Right atrium auricular region (tissue), 2 donors: ENCODE measurements around the gene PSMD3. TPM values are rescaled to one million over a fixed set of nuclear protein-coding genes. Genes with fewer than 3 reads are reported as not detected.
A peak's percentile ranks its signal among the peaks of the same experiment; 100 is the strongest.

Experiments
- DNase-seq: peaks from one replicate; pipeline ENCODE4 v3.0.0-alpha.2; 2019; ENCODE audit warnings: low spot score
- H3K27ac ChIP-seq, 2 donors: fragments of 200-600 bp; sonication (generic); 1 replicate in 1 of 2; 2 replicates in 1 of 2; pipeline ENCODE4 v1.5.1; 2016 to 2019
- H3K27me3 ChIP-seq, 2 donors: fragments of 200-600 bp; sonication (generic); one replicate each; pipeline versions ENCODE4 v1.5.1 to v1.6.0; 2017 to 2019
- H3K36me3 ChIP-seq: fragments of 200-600 bp; sonication (generic); one replicate; pipeline ENCODE4 v1.5.1; 2016
- H3K4me1 ChIP-seq, 2 donors: fragments of 200-600 bp; sonication (generic); one replicate each; pipeline versions ENCODE4 v1.5.1 to v1.6.0; 2017 to 2019
- H3K4me3 ChIP-seq, 2 donors: fragments of 200-600 bp; sonication (generic); 1 replicate in 1 of 2; 2 replicates in 1 of 2; pipeline ENCODE4 v1.5.1; 2017 to 2019; ENCODE audit warnings: mild to moderate bottlenecking in 1 of 2, moderate library complexity in 1 of 2
- H3K9me3 ChIP-seq, 2 donors: fragments of 200-600 bp; sonication (generic); one replicate each; pipeline ENCODE4 v1.5.1; 2019
- CTCF ChIP-seq, 2 donors: fragments of 200-600 bp; sonication (generic); IDR thresholded peaks; one replicate each; pipeline ENCODE4 v1.5.1; 2019; ENCODE audit warnings: antibody characterized with exemption in 2 of 2
- total RNA-seq, 2 donors: library from RNA; depleted of rRNA; stranded (reverse); fragments of >200 nt; gene quantifications; one replicate each; pipeline ENCODE4 v1.1.0, GENCODE V29; 2016

PSMD3 gene
- total RNA-seq, 2 donors from 2014 or later, result 76.3 to 88.8 TPM

GRCh38 chr17:39952680-39953470 is 27.7 kb upstream of the PSMD3 start:
- no peaks in the 10 kb centered on the region for H3K9me3 ChIP-seq
- peak overlapping the region; percentile 24 to 49 for H3K4me3 ChIP-seq
- peaks cover 0 to 18% of the 10 kb centered on the region in 2 donors for H3K4me1 ChIP-seq
- no peaks in the 10 kb centered on the region for H3K36me3 ChIP-seq
- DNase-seq, result peak; percentile 96
- no peaks in the 10 kb centered on the region for H3K27me3 ChIP-seq
- H3K27ac ChIP-seq, result peak overlapping the region; percentile 38 to 70
- no peak for TF ChIP-seq CTCF (IDR thresholded peaks at IDR 0.05)

DNA sequence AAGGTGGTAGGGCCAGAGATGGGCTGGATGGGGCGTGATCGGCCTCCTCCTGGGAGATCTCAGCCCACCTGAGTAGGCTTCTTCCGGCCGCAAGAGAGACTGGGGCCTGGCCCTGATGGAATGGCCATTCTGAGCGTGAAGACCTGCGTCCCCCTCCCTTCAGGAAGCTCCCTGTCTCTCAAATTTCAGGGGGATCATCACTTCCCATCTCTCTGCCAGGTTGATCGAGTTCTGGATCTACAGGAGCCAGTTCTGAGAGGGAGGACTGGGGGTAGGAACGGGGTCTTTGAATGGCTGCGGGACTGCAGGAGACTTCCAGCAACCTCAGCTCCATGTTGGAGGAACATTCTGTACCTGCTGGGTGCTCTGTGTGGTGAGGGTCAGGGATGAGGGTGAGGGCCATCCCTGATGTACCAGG is 27.1 kb upstream of the PSMD3 start:
- Histone ChIP-seq H3K9me3 (no peaks in the 10 kb centered on the region), H3K27me3 (no peaks in the 10 kb centered on the region), H3K36me3 (no peaks in the 10 kb centered on the region), H3K4me3 (peak overlapping the region; percentile 24 to 49), H3K4me1 (peaks cover 0 to 18% of the 10 kb centered on the region in 2 donors), H3K27ac (peak overlapping the region; percentile 28 to 70)
- no peak for DNase-seq
- no peak for TF ChIP-seq CTCF (IDR thresholded peaks at IDR 0.05)

- no peak overlapping the region for H3K4me3 ChIP-seq
- no peaks in the 10 kb centered on the region for H3K9me3 ChIP-seq
- H3K27me3 ChIP-seq, result no peaks in the 10 kb centered on the region
- H3K4me1 ChIP-seq, result peaks cover 0 to 22% of the 10 kb centered on the region in 2 donors
- H3K36me3 ChIP-seq, result no peaks in the 10 kb centered on the region
- no peak overlapping the region for H3K27ac ChIP-seq
- DNase-seq, result no peak
- no peak for TF ChIP-seq CTCF (IDR thresholded peaks at IDR 0.05)
These were observed 25.7 kb upstream of the PSMD3 start for GRCh38 chr17:39954876-39955275.

DNA sequence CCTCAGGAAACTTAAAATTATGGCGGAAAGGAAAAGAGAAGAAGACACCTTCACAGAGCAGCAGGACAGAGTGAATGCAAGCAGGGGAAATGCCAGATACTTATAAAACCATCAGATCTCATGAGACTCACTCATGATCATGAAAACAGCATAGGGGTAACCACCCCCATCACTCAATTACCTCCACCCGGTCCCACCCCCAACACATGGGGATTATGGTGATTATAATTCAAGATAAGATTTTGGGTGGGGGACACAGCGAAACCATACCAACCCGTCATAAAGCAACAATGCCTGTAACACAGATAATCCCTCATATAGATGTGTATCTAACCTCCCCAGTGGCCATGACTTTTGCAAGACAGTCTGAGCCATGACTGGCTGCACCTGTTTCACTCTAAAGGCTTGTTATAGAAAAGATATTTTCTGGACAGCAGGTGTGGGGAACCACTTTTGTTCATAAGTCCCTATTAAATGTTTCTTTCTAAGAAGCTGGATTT is 24.8 kb upstream of the PSMD3 start:
- Histone ChIP-seq H3K36me3 (no peaks in the 10 kb centered on the region), H3K9me3 (no peaks in the 10 kb centered on the region), H3K27me3 (no peaks in the 10 kb centered on the region), H3K4me1 (peaks cover 0 to 22% of the 10 kb centered on the region in 2 donors), H3K4me3 (no peak overlapping the region), H3K27ac (no peak overlapping the region)
- no peak for DNase-seq
- TF ChIP-seq CTCF (IDR thresholded peaks at IDR 0.05), result no peak

- H3K4me1 ChIP-seq, result peaks cover 0 to 5% of the 10 kb centered on the region in 2 donors
- DNase-seq, result no peak
- H3K36me3 ChIP-seq, result no peaks in the 10 kb centered on the region
- no peak overlapping the region for H3K4me3 ChIP-seq
- no peaks in the 10 kb centered on the region for H3K9me3 ChIP-seq
- no peak overlapping the region for H3K27ac ChIP-seq
- H3K27me3 ChIP-seq, result no peaks in the 10 kb centered on the region
- TF ChIP-seq CTCF (IDR thresholded peaks at IDR 0.05), result no peak
These were observed 20.0 kb upstream of the PSMD3 start for GRCh38 chr17:39960524-39961041.
